Mesodermal cell (in vitro differentiated cells): ENCODE data around the gene FAM228B.
"Not testable (repeated sequence)": the region's sequence is repeated elsewhere in the genome, so short reads cannot be mapped to it uniquely, and the experiment has no call there.

Source experiments
- H3K27ac ChIP-seq: 2 replicates; pipeline ENCODE4 v1.7.0; 2013; ENCODE audit warnings: mild to moderate bottlenecking, low read depth, low read length, moderate library complexity; ENCODE audit not compliant: severe bottlenecking
- H3K36me3 ChIP-seq: 2 replicates; pipeline ENCODE4 v1.7.1; 2013; ENCODE audit warnings: mild to moderate bottlenecking, low read length, moderate library complexity; ENCODE audit not compliant: control insufficient read depth, insufficient read depth
- H3K4me1 ChIP-seq: one replicate; pipeline ENCODE4 v1.7.1; 2013; ENCODE audit warnings: mild to moderate bottlenecking, low read length; ENCODE audit not compliant: insufficient read depth, control insufficient read depth, poor library complexity, severe bottlenecking
- H3K4me3 ChIP-seq: 2 replicates; pipeline ENCODE4 v1.7.0; 2013; ENCODE audit warnings: low read length, control low read depth, mild to moderate bottlenecking; ENCODE audit not compliant: insufficient read depth, poor library complexity, severe bottlenecking; ENCODE audit errors: extremely low read depth
- H3K9me3 ChIP-seq: 2 replicates; pipeline ENCODE4 v1.7.1; 2013; ENCODE audit warnings: mild to moderate bottlenecking, low read length, moderate library complexity; ENCODE audit not compliant: control insufficient read depth
- WGBS, 2 experiments: methylation state at CpG; one replicate each; pipeline ENCODE4 v1.1.5; 2013; ENCODE audit warnings: missing lambda C conversion rate in 2 of 2; ENCODE audit not compliant: insufficient coverage in 2 of 2; 5-methylcytosine and 5-hydroxymethylcytosine counted together

Gene FAM228B

GRCh38 chr2:24121066-24121465, 2.2 kb upstream of the FAM228B start:
- WGBS, 2 experiments: 92 to 100% methylated on average over 2 to 4 of the region's 5 CpGs
- Histone ChIP-seq H3K36me3 (no peaks in the 10 kb centered on the region), H3K27ac (no peak overlapping the region), H3K9me3 (no peaks in the 10 kb centered on the region), H3K4me1 (no peaks in the 10 kb centered on the region), H3K4me3 (no peak overlapping the region)

DNA sequence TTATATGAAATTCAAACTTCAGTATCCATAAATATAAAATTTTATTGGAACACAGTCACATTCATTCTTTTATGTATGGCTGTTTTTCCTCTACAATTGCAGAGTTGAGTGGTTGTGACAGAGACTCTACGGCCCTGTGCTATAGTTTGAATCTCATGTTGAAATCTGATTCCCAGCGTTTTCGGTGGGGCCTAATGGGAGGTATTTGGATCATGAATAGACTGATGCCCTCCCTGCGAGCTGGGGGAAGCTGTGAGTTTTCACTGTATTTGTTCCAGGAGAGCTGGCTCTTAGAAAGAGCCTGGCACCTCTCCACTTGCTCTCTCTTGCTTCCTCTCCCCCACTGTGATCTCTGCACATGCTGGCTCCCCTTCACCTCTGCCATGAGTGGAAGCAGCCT, 1.8 kb upstream of the FAM228B start:
- 65 to 78% methylated on average over 4 of the region's 4 CpGs for WGBS, 2 experiments
- Histone ChIP-seq H3K4me1 (no peaks in the 10 kb centered on the region), H3K36me3 (no peaks in the 10 kb centered on the region), H3K27ac (no peak overlapping the region), H3K4me3 (no peak overlapping the region), H3K9me3 (no peaks in the 10 kb centered on the region)

DNA sequence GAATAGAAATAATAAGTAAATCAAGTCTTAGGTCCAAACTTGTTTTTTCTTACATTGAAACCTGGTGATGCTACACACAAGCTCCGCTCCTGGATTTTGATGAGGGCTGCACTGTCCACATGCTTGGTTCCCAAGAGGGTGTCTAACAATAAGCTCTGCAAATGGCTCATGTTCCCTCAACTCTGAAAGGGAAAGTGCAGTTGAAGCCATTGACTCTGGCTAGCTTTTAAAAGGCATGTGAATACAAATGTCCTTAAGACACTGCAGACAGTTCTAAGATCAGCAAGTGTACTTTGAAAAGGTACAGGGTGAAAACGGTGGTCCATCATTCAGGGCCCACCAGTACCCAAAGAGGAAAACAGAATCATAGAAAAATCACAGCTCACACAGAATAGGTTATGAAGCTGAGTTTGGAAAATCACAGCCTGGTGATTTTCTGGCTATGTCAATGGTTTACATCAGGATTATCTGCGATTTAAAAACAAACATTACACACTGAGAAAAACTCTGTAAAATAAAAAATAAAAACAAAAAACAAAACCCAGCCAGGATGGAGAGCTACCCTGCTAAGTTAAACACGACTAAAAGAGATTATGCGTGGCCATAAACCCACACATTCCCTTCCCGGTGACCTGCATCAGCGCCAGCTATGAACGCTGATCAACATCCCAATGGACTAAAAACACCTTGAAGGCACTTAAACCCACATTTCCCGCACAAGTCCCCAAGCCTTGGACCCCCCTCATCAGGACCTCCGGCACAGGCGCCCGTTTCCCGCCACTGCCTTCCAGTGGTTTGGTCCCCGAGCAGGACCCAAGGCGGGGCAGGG, 689 bp upstream of the FAM228B start:
- H3K9me3 ChIP-seq: no peaks in the 10 kb centered on the region
- no peaks in the 10 kb centered on the region for H3K36me3 ChIP-seq
- no peaks in the 10 kb centered on the region for H3K4me1 ChIP-seq
- WGBS, 2 experiments: 34 to 41% methylated on average over 5 to 13 of the region's 15 CpGs
- peak overlapping the region; percentile 44 for H3K27ac ChIP-seq
- H3K4me3 ChIP-seq: peak overlapping the region; percentile 52

DNA sequence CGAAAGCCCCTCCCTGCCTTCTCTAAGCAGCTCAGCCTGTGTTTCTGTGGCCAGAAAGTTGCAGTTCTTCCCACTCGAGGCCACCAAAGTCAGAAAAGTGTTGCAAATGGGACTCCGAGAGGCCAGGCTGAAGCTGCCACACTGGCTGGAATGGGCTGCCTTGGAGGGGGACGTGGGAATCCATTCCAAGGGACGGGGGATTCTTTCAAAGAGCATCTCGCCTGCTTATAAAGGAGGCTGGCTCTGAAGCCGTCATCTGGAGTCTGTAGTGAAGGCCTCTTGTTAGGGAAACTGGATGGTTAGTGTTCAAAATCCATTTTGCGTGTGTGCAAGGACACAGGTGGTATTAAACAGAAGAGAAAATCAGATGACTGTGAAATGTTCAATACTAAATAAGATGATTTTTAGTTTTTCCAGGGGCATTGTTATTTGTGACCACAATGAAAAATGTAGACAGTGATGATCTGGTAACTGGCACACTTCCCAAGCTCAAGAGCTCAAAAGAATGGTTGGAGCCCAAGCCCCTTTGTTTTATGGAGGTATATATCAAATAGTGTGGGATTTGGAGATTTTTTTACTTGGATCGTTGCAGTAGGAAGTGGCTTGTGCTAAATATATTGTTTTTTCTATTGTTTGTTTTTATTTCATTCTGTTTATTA, 782 bp downstream of the FAM228B start:
- Histone ChIP-seq H3K4me3 (peak overlapping the region; percentile 52), H3K4me1 (no peaks in the 10 kb centered on the region), H3K27ac (peak overlapping the region; percentile 75), H3K9me3 (no peaks in the 10 kb centered on the region), H3K36me3 (no peaks in the 10 kb centered on the region)
- 34 to 39% methylated on average over 8 of the region's 9 CpGs for WGBS, 2 experiments

DNA sequence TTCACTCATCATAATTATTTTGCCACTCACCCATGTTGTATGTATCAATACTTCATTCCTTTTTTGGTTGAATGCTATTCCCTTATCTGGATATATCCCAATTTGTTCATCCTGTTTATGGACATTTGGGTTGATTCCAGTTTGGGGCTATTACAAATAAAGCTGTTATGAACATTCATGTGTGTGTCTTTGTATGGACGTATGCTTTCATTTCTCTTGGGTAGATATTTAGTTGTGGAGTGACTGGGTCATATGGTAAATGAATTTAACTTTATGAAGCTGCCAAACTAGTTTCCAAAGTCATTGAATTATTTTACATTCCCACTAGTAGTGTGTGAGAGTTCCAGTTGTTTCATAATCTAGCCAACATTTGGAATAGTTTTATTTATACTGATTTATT, 2.7 kb downstream of the FAM228B start:
- no peaks in the 10 kb centered on the region for H3K36me3 ChIP-seq
- WGBS, 2 experiments: no CpG with 5 or more reads among the region's 1 CpG
- no peak overlapping the region for H3K4me3 ChIP-seq
- H3K4me1 ChIP-seq: no peaks in the 10 kb centered on the region
- no peaks in the 10 kb centered on the region for H3K9me3 ChIP-seq
- no peak overlapping the region for H3K27ac ChIP-seq

GRCh38 chr2:24132543-24132942, 9.3 kb downstream of the FAM228B start:
- Histone ChIP-seq H3K4me3 (no peak overlapping the region), H3K4me1 (no peaks in the 10 kb centered on the region), H3K36me3 (no peaks in the 10 kb centered on the region), H3K27ac (no peak overlapping the region), H3K9me3 (peaks cover 7% of the 10 kb centered on the region)
- WGBS, 2 experiments: 82 to 100% methylated on average over 1 of the region's 3 CpGs

DNA sequence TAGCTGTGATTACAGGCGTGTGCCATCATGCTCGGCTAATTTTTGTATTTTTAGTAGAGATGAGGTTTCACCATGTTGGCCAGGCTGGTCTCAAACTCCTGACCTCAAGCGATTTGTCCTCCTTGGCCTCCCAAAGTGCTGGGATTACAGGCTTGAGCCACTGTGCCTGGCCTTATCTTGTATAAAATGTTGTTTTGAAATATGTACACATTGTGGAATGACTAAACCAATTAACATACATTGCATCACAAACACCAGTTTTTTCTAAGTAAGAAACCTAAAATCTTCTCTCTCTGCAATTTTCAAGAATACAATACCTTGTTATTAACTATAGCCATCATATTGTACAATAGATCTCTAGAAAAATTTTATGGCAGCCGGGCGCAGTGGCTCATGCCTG, 17.0 kb downstream of the FAM228B start:
- 80 to 100% methylated on average over 2 to 5 of the region's 5 CpGs for WGBS, 2 experiments

GRCh38 chr2:24147364-24147763, 24.1 kb downstream of the FAM228B start:
- Histone ChIP-seq H3K4me1 (no peaks in the 10 kb centered on the region), H3K4me3 (no peak overlapping the region), H3K9me3 (peaks cover 3% of the 10 kb centered on the region), H3K27ac (no peak overlapping the region), H3K36me3 (peaks cover 3% of the 10 kb centered on the region)

More for the DNA sequence above, 17.0 kb downstream of the FAM228B start:
- not testable (repeated sequence) for H3K27ac ChIP-seq, H3K4me3 ChIP-seq, H3K9me3 ChIP-seq, H3K36me3 ChIP-seq, H3K4me1 ChIP-seq

GRCh38 chr2:24152413-24153197, 29.3 kb downstream of the FAM228B start:
- 91 to 95% methylated on average over 5 of the region's 5 CpGs for WGBS, 2 experiments

GRCh38 chr2:24153478-24153877, 30.2 kb downstream of the FAM228B start:
- 90 to 92% methylated on average over 3 to 4 of the region's 4 CpGs for WGBS, 2 experiments
- Histone ChIP-seq H3K36me3 (no peaks in the 10 kb centered on the region), H3K9me3 (no peaks in the 10 kb centered on the region), H3K27ac (no peak overlapping the region), H3K4me3 (no peak overlapping the region), H3K4me1 (no peaks in the 10 kb centered on the region)

More at GRCh38 chr2:24152413-24153197, 29.3 kb downstream of the FAM228B start:
- no peak overlapping the region for H3K4me3 ChIP-seq
- H3K4me1 ChIP-seq: no peaks in the 10 kb centered on the region
- H3K36me3 ChIP-seq: no peaks in the 10 kb centered on the region
- H3K27ac ChIP-seq: no peak overlapping the region
- no peaks in the 10 kb centered on the region for H3K9me3 ChIP-seq
